Activated CD4-positive, alpha-beta T cell treated with anti-CD3 and anti-CD28 coated beads, Interleukin-2, amount 50 U/mL, for 48 hours (primary cell): ENCODE data around the gene MGAT4B.

ENCODE experiments used
- DNase-seq, 2 experiments: peaks; one replicate each; pipeline ENCODE4 v3.0.0-alpha.2; 2020

The MGAT4B gene

DNA sequence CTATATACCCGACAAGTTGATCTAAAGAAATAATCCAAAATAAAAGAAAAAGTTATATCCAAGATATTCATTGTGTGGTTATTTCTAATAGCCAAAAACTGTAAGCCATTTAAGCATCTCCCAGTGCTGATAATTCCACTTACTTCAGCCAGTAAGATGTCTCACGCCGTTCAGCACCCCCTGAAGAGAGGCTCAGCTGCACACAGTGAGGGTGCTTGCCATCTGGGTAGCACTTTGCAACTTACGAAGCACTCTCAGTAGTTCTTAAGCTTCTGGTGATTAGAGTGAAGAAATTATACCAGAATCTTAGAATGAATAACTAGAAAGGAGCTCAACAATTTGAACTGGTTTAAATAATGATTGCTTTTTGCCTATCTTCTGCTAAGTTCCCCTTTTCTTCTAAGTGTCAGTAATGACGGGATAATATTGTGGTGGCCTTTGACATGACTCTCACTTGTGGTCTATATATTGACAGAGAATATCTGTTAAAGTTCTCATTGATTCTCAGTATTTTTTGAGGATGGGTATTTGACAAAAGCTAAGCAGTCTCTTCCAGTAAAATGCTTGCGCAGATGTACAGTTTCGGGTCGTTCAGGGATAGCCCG is 39.1 kb downstream of the MGAT4B start:
- no peak for DNase-seq

- no peak for DNase-seq
Measured at GRCh38 chr5:179766726-179767455, 39.8 kb downstream of the MGAT4B start.

- DNase-seq, result no peak
Measured at GRCh38 chr5:179766021-179766725, 40.5 kb downstream of the MGAT4B start.

DNA sequence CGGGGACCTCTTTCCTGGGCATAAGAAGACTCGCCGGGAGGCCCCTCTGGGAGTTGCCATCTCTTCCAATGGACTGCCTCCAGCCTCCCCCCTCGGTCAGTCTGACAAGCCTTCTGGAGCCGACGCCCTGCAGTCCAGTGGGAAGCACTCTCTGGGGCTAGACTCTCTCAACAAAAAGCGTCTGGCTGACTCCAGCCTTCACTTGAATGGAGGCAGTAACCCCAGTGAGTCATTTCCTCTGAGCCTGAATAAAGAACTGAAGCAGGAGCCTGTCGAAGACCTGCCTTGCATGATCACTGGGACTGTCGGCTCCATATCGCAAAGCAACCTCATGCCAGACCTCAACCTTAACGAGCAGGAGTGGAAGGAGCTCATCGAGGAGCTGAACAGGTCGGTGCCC is 41.3 kb downstream of the MGAT4B start:
- DNase-seq, result no peak

- DNase-seq, result no peak
Measured at GRCh38 chr5:179764056-179764455, 42.6 kb downstream of the MGAT4B start.

DNA sequence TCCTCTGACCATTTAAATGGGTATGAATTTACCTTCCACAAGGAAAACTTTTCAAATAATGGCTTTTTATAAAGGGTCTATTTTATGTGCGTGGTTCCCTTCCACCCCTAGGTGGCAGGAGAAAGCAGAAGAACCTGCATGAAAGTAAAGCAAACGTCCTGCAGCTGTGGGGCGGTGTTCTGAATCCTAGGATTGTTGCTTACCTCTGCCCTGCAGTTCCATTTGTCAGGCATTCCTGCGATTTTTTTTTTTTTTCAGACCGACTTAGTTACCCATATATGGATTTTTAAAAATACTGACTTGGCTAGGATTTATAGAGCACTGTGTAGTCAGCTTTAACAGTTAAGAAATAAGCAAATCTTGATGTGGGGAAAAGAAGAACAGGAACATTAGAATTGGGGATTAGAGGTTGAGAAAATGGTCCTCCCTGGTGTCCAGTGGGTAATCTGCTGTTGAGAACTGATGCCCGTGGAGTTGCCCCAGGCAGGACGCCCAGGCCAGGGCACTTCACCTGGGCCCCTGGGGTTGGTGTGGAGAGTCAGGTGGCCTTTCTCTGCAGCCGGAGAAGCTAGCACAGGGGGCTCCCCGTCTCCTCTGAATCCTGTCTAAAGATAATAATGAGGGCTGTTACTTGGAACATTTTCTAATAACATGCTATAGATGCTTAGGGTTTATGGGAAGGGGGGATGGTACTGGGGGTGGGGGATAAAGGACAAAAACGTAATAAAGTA is 43.3 kb downstream of the MGAT4B start:
- peak; percentile 39 to 52 for DNase-seq

DNA sequence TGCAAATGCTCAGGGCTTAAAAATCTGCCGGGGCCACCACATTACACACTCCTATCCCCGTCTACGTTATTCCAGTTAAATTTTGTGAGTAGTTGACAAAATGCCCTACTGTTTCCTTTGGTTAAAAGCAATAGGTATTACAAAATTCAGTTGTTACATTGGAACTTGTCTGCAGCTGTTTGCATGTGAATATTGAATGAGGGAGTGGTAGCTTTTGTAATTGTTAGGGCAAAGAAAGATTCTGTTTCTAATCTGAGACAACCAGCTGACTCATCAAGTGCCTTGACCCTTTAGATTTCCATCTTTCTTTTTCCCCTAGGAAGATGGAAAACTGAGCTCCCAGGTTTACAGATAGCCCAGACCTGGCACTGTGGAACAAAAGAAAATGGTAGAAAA is 43.9 kb downstream of the MGAT4B start:
- no peak for DNase-seq

- DNase-seq, result peak in 1 of 2 experiments; percentile 13
Measured at GRCh38 chr5:179762079-179762780, 44.4 kb downstream of the MGAT4B start.

GRCh38 chr5:179759581-179760551 is 46.8 kb downstream of the MGAT4B start:
- peak; percentile 22 to 30 for DNase-seq

DNA sequence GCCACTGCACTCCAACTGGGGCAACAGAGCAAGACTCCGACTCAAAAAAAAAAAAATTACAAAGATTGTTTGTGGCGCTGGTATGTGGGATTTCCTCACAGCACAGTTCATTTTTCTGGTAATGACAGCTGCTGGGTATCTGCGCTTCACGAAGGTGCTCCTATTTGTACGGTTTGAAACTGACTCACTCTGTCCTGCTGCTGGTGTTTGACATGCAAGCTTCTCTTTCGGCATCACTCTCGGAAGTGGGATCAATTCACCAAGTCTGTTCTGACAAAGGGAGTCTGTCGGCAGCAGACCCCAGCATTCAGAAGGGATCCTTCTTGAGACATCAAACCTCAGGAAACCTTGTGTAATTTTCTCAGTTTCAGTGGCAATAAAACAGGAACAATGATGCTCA is 47.7 kb downstream of the MGAT4B start:
- DNase-seq, result no peak

DNA sequence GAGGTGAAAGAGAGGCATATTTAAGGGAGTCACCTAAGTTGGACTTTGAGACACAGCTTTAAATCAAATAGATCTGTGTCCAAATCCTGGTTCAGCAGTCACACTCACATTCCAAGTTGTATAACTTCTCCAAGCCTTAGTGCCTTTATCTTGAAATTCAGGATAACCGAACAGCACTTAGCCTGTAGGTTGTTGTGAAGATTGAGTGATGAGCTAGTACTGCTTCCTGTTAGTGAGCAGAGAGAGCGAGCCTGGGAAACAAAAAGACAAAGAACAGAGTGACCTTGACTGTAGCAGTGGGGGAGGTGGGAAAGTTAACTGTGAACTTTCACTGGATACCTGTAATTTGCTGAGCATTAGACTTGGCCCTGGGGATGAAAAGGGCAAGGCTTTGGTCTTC is 51.6 kb downstream of the MGAT4B start:
- no peak for DNase-seq

DNA sequence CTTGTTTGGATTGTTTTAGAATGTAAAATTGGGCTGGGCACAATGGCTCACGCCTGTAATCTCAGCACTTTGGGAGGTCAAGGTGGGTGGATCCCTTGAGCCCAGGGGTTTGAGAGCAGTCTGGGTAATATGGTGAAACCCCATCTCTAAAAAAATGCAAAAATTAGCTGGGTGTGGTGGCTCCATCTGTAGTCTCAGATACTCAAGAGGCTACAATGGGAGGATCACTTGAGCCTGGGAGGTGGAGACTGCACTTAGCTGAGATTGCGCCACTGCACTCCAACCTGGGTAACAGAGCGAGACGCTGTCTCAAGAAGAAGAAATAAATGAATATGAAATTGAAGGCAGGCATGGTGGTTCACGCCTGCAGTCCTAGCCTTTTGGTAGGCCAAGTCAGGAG is 52.7 kb downstream of the MGAT4B start:
- no peak for DNase-seq

- DNase-seq, result no peak
Measured at GRCh38 chr5:179749857-179750508, 56.7 kb downstream of the MGAT4B start.

- no peak for DNase-seq
Measured at GRCh38 chr5:179747811-179748210, 58.9 kb downstream of the MGAT4B start.
